ENCODE results near the gene TCTA.

Gene TCTA

DNA sequence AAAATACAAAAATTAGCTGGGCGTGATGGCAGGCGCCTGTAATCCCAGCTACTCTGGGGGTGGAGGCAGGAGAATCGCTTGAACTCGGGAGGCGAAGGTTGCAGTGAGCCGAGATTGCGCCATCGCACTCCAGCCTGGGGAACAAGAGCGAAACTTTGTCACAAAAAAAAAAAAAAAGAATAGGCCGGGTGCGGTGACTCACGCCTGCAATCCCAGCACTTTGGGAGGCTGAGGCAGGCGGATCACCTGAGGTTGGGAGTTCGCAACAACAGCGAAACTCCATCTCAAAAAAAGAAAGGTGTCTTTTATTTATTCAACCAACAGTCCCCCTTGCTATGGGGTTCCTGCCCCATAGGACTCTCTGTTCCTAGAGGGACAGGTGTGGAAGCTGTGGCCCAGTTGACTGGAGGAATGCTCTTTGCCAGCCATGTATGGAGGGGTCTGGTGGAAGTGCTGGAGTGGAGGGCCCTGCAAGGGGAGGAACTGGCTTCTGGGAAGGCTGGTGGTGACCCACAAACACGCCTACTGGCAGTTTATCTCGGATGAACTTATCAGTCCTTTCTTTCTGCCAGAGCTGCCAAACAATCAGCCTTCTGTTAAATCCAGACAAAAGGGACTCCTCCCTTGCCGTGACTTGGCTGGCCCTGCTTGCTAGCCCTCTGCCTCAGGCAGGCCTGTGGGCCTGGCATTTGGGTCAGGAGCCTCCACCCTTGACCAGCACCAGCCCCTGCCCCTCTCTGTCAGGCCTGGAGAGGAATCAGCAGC lies 53.2 kb downstream of the TCTA start:
- Histone ChIP-seq H3K36me3 (ENCODE audit: insufficient read depth, low read length) (no peaks in the 10 kb centered on the region), H3K9ac (ENCODE audit: low read length) (no peak overlapping the region)

More for the DNA sequence above, 53.2 kb downstream of the TCTA start:
- no peaks in the 10 kb centered on the region for H3K27me3 ChIP-seq (ENCODE audit: insufficient read depth, low read length)
- H3F3A ChIP-seq (ENCODE audit: insufficient read depth, low read length): no peaks in the 10 kb centered on the region
- no peak overlapping the region for H2AFZ ChIP-seq (ENCODE audit: low read length)
- no peak overlapping the region for H3K27ac ChIP-seq (ENCODE audit: low read depth, low read length, poor library complexity, severe bottlenecking)
- no peaks in the 10 kb centered on the region for H4K20me1 ChIP-seq (ENCODE audit: insufficient read depth, low read length)
- TF ChIP-seq, protein P1, sequence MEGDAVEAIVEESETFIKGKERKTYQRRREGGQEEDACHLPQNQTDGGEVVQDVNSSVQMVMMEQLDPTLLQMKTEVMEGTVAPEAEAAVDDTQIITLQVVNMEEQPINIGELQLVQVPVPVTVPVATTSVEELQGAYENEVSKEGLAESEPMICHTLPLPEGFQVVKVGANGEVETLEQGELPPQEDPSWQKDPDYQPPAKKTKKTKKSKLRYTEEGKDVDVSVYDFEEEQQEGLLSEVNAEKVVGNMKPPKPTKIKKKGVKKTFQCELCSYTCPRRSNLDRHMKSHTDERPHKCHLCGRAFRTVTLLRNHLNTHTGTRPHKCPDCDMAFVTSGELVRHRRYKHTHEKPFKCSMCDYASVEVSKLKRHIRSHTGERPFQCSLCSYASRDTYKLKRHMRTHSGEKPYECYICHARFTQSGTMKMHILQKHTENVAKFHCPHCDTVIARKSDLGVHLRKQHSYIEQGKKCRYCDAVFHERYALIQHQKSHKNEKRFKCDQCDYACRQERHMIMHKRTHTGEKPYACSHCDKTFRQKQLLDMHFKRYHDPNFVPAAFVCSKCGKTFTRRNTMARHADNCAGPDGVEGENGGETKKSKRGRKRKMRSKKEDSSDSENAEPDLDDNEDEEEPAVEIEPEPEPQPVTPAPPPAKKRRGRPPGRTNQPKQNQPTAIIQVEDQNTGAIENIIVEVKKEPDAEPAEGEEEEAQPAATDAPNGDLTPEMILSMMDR (IDR thresholded peaks at IDR 0.05; ENCODE audit: low read length): no peak
- H3K9me2 ChIP-seq (ENCODE audit: low read depth, low read length): no peaks in the 10 kb centered on the region
- H3K4me2 ChIP-seq (ENCODE audit: low read length): no peak overlapping the region
- no peak overlapping the region for H3K4me3 ChIP-seq (ENCODE audit: low read depth, low read length, poor library complexity, severe bottlenecking)
- H3K9me3 ChIP-seq (ENCODE audit: low read length): no peaks in the 10 kb centered on the region
- H3K4me1 ChIP-seq (ENCODE audit: insufficient read depth, low read length, severe bottlenecking): peaks cover 7% of the 10 kb centered on the region
- H3K79me2 ChIP-seq (ENCODE audit: insufficient read depth, low read length): no peaks in the 10 kb centered on the region
